ENCODE data around the gene TRMU.

DNA sequence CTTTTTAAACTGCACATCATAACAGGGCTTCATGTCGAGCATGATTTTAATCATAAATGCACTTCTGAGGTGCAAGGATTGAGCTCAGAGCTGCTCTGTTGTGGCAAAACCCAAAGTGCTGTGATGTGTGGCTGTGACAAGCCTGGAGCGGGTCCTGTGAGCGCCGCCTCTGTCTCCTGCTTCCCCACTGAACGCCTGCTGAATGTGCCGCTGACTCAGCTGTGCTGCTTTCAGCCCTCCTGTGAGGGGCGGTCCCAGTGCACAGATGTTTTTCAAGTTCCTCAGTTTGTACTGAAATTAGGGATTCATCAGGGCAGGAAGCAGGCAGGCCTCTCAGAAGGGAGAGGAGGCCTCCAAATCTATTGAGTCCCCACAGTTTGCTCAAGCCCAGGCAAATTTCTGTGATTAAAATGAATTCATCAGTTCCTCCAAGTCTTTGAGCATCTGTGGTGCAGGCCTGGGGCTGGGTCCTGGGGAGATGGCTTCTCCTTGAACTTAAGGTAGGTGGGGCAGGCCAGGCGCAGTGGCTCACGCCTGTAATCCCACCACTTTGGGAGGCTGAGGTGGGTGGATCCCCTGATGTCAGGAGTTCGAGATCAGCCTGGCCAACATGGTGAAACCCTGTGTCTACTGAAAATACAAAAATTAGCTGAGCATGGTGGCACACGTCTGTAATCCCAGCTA lies 41.8 kb upstream of the TRMU start:
- TF ChIP-seq, protein P1, sequence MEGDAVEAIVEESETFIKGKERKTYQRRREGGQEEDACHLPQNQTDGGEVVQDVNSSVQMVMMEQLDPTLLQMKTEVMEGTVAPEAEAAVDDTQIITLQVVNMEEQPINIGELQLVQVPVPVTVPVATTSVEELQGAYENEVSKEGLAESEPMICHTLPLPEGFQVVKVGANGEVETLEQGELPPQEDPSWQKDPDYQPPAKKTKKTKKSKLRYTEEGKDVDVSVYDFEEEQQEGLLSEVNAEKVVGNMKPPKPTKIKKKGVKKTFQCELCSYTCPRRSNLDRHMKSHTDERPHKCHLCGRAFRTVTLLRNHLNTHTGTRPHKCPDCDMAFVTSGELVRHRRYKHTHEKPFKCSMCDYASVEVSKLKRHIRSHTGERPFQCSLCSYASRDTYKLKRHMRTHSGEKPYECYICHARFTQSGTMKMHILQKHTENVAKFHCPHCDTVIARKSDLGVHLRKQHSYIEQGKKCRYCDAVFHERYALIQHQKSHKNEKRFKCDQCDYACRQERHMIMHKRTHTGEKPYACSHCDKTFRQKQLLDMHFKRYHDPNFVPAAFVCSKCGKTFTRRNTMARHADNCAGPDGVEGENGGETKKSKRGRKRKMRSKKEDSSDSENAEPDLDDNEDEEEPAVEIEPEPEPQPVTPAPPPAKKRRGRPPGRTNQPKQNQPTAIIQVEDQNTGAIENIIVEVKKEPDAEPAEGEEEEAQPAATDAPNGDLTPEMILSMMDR (IDR thresholded peaks at IDR 0.05; ENCODE audit: low read depth, low read length, missing input control): no peak
- no peak for TF ChIP-seq EGR1 (IDR thresholded peaks at IDR 0.05; ENCODE audit: low read depth in 2 of 2)
- TF ChIP-seq, protein P2, sequence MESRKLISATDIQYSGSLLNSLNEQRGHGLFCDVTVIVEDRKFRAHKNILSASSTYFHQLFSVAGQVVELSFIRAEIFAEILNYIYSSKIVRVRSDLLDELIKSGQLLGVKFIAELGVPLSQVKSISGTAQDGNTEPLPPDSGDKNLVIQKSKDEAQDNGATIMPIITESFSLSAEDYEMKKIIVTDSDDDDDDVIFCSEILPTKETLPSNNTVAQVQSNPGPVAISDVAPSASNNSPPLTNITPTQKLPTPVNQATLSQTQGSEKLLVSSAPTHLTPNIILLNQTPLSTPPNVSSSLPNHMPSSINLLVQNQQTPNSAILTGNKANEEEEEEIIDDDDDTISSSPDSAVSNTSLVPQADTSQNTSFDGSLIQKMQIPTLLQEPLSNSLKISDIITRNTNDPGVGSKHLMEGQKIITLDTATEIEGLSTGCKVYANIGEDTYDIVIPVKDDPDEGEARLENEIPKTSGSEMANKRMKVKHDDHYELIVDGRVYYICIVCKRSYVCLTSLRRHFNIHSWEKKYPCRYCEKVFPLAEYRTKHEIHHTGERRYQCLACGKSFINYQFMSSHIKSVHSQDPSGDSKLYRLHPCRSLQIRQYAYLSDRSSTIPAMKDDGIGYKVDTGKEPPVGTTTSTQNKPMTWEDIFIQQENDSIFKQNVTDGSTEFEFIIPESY (IDR thresholded peaks at IDR 0.05): no peak
- TF ChIP-seq, protein P3, sequence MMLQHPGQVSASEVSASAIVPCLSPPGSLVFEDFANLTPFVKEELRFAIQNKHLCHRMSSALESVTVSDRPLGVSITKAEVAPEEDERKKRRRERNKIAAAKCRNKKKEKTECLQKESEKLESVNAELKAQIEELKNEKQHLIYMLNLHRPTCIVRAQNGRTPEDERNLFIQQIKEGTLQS (IDR thresholded peaks at IDR 0.05): no peak
- TF ChIP-seq, protein P4, sequence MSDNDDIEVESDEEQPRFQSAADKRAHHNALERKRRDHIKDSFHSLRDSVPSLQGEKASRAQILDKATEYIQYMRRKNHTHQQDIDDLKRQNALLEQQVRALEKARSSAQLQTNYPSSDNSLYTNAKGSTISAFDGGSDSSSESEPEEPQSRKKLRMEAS (IDR thresholded peaks at IDR 0.05): no peak
- TF ChIP-seq, protein P5, sequence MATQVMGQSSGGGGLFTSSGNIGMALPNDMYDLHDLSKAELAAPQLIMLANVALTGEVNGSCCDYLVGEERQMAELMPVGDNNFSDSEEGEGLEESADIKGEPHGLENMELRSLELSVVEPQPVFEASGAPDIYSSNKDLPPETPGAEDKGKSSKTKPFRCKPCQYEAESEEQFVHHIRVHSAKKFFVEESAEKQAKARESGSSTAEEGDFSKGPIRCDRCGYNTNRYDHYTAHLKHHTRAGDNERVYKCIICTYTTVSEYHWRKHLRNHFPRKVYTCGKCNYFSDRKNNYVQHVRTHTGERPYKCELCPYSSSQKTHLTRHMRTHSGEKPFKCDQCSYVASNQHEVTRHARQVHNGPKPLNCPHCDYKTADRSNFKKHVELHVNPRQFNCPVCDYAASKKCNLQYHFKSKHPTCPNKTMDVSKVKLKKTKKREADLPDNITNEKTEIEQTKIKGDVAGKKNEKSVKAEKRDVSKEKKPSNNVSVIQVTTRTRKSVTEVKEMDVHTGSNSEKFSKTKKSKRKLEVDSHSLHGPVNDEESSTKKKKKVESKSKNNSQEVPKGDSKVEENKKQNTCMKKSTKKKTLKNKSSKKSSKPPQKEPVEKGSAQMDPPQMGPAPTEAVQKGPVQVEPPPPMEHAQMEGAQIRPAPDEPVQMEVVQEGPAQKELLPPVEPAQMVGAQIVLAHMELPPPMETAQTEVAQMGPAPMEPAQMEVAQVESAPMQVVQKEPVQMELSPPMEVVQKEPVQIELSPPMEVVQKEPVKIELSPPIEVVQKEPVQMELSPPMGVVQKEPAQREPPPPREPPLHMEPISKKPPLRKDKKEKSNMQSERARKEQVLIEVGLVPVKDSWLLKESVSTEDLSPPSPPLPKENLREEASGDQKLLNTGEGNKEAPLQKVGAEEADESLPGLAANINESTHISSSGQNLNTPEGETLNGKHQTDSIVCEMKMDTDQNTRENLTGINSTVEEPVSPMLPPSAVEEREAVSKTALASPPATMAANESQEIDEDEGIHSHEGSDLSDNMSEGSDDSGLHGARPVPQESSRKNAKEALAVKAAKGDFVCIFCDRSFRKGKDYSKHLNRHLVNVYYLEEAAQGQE (IDR thresholded peaks at IDR 0.05): no peak
- no peak for TF ChIP-seq YY1 (IDR thresholded peaks at IDR 0.05)
- no peak for TF ChIP-seq RAD21 (IDR thresholded peaks at IDR 0.05)
- TF ChIP-seq GABPA (IDR thresholded peaks at IDR 0.05 in 1 of 2, conservative IDR thresholded peaks at IDR 0.05 in 1 of 2): no peak
- no peak for TF ChIP-seq FOXA1 (IDR thresholded peaks at IDR 0.05)
- TF ChIP-seq TAF1 (conservative IDR thresholded peaks at IDR 0.05): no peak

Measured in liver (tissue), 3 donors.